Heart right ventricle (tissue), 16 donors: ENCODE data around the gene CARM1. TPM values are rescaled to one million over a fixed set of nuclear protein-coding genes. Genes with fewer than 3 reads are reported as not detected.

Experiments
- ATAC-seq, 8 donors: fragments of 200-7000 bp; cut with Tn5 transposase; one replicate each; pipeline ENCODE4 v1.9.1; 2020; ENCODE audit warnings: mild to moderate bottlenecking in 8 of 8, moderate library complexity in 8 of 8, moderate number of reproducible peaks in 1 of 8
- DNase-seq, 2 donors: peaks; one replicate each; pipeline ENCODE4 v3.0.0-alpha.2; 2020
- H3K27ac ChIP-seq, 10 donors: fragments of 200-600 bp; sonication (generic) in 2 of 10; one replicate each; pipeline versions ENCODE4 v1.5.0 to v1.8.0; 2020 to 2022; ENCODE audit warnings: mild to moderate bottlenecking in 3 of 10
- H3K27me3 ChIP-seq, 7 donors: fragments of 200-600 bp; one replicate each; pipeline ENCODE4 v1.8.0; 2021 to 2022; ENCODE audit warnings: mild to moderate bottlenecking in 2 of 7
- H3K36me3 ChIP-seq, 9 donors: fragments of 200-600 bp; sonication (generic) in 1 of 9; one replicate each; pipeline versions ENCODE4 v1.5.0 to v1.8.0; 2020 to 2022; ENCODE audit warnings: mild to moderate bottlenecking in 2 of 9
- H3K4me1 ChIP-seq, 9 donors: fragments of 200-600 bp; sonication (generic) in 1 of 9; one replicate each; pipeline versions ENCODE4 v1.5.0 to v1.8.0; 2020 to 2022; ENCODE audit warnings: mild to moderate bottlenecking in 4 of 9
- H3K4me3 ChIP-seq, 10 donors: fragments of 200-600 bp; sonication (generic) in 2 of 10; one replicate each; pipeline versions ENCODE4 v1.5.0 to v1.8.0; 2020 to 2022; ENCODE audit warnings: mild to moderate bottlenecking in 7 of 10, moderate library complexity in 2 of 10
- H3K9me3 ChIP-seq, 11 donors: fragments of 200-600 bp in 10 of 11; sonication (generic) in 2 of 11; one replicate each; pipeline versions ENCODE4 v1.5.0 to v1.8.0; 2013 to 2022; ENCODE audit warnings: mild to moderate bottlenecking in 2 of 11, control low read depth in 1 of 11, moderate library complexity in 1 of 11
- WGBS, 2 donors: extraction: QIAGEN DNeasy Blood & Tissue Kit; methylation state at CpG; one replicate each; pipeline ENCODE4 v1.1.7; 2013; ENCODE audit warnings: inconsistent platforms in 1 of 2; 5-methylcytosine and 5-hydroxymethylcytosine counted together
- intact Hi-C, 10 donors: fragments of 100-400 bp; cut with DNase I; formaldehyde crosslinking; loops; one replicate each; pipeline versions ENCODE4 v1.11.1 to v1.14.2; 2022
- polyA plus RNA-seq, 2 donors: library from polyadenylated mRNA; stranded (reverse); fragments of 200-250 nt; gene quantifications; one replicate each; pipeline ENCODE4 v1.2.3, GENCODE V29; 2013
- total RNA-seq, 10 donors: library from RNA; stranded (reverse); fragmentation: NEBNext Ultra II Directional in 3 of 10; extraction: Animal tissue kit (Norgen Biotek cat#: 25700) in 3 of 10; gene quantifications; one replicate each; pipeline versions ENCODE4 v1.2.1 to v1.2.4, GENCODE V29; 2021 to 2023
- TF ChIP-seq, protein P1 (sequence below), 9 donors: fragments of 200-600 bp; sonication (generic) in 2 of 9; IDR thresholded peaks; one replicate each; pipeline versions ENCODE4 v1.5.0 to v1.8.0; 2021 to 2022; ENCODE audit warnings: antibody characterized with exemption in 9 of 9, mild to moderate bottlenecking in 5 of 9, moderate library complexity in 1 of 9
- donor health status: Arrhythmogenic right ventricular cardiomyopathy.
- donor health status: ischemic (EF 13 %, LVEDD 7.1; RV severe dilation, severe dysfunction).
- donor health status: healthy with polysubstance abuse.
- donor health status: DM: no; HTN: yes; CAD: no.
- donor health status: DM: no; HTN: no; CAD: no.
- donor health status: ischemic (EF 25% LVEDD 6.9; RV normal size, moderate dysfunction).
- donor health status: ischemic (EF 25% LVEDD 5.7; RV mildly dilated, moderate dysfunction).
- donor health status: healthy.
- donor health status: DM: yes; HTN: yes; CAD: no.
- donor health status: Ischemic cardiomyopathy.
- donor health status: ischemic (EF 35%, LVEDD 5.7; RV mildly dilated, moderate dysfunction).
- donor health status: nonischemic (EF 11% LVEDD 7.7; RV severe dilation, severe dysfunction).
- donor health status: DM: yes; HTN: yes; CAD: no.
- donor health status: PGD.
- donor health status: ischemic (EF 29% LVEDD 5.4; RV normal size, mild dysfunction).
- donor health status: nonischemic (EF 23%, LVEDD 6.1; RV moderate dilation, normal function).

CARM1 gene
- total and polyA plus RNA-seq, 12 donors: 25.8 to 45.4 (median 27.9) TPM

DNA sequence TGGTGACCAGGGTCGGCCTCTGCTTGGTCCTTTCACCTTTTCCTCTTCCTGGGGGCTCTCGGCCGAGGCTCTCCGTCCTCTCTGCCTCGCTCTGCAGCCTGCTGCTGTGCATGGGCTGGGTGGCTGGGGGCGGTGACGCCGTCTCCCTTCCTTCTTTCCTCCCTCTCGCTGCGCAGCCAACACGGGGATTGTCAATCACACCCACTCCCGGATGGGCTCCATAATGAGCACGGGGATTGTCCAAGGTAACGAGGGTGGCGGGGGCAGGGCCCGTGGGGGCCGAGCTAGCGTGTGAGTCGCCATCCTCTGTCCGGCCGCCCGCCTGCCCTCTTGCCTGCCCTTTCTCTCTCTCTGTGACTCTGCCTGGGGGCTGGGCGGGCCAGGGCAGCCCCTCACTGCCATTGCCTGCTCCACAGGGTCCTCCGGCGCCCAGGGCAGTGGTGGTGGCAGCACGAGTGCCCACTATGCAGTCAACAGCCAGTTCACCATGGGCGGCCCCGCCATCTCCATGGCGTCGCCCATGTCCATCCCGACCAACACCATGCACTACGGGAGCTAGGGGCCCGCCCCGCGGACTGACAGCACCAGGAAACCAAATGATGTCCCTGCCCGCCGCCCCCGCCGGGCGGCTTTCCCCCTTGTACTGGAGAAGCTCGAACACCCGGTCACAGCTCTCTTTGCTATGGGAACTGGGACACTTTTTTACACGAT is 50.0 kb downstream of the CARM1 start:
- H3K4me1 ChIP-seq: no peaks in the 10 kb centered on the region
- intact Hi-C loops: loop anchor here in 1 of 10 donors (10.0 kb wide), 1 partner anchor 47 kb away; the partner anchor contains the start of gene CARM1
- ATAC-seq (peak in 3 of 8 donors; percentile 6 to 17 (median 7)), DNase-seq (no peak)
- H3K36me3 ChIP-seq: peaks cover 0 to 94% (median 14%) of the 10 kb centered on the region in 9 donors
- TF ChIP-seq, protein P1, sequence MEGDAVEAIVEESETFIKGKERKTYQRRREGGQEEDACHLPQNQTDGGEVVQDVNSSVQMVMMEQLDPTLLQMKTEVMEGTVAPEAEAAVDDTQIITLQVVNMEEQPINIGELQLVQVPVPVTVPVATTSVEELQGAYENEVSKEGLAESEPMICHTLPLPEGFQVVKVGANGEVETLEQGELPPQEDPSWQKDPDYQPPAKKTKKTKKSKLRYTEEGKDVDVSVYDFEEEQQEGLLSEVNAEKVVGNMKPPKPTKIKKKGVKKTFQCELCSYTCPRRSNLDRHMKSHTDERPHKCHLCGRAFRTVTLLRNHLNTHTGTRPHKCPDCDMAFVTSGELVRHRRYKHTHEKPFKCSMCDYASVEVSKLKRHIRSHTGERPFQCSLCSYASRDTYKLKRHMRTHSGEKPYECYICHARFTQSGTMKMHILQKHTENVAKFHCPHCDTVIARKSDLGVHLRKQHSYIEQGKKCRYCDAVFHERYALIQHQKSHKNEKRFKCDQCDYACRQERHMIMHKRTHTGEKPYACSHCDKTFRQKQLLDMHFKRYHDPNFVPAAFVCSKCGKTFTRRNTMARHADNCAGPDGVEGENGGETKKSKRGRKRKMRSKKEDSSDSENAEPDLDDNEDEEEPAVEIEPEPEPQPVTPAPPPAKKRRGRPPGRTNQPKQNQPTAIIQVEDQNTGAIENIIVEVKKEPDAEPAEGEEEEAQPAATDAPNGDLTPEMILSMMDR (IDR thresholded peaks at IDR 0.05): no peak
- no peak overlapping the region for H3K27ac ChIP-seq
- H3K27me3 ChIP-seq: no peaks in the 10 kb centered on the region
- H3K4me3 ChIP-seq: no peak overlapping the region
- no peaks in the 10 kb centered on the region for H3K9me3 ChIP-seq
- 88 to 89% methylated on average over 43 of the region's 43 CpGs for WGBS, 2 donors

DNA sequence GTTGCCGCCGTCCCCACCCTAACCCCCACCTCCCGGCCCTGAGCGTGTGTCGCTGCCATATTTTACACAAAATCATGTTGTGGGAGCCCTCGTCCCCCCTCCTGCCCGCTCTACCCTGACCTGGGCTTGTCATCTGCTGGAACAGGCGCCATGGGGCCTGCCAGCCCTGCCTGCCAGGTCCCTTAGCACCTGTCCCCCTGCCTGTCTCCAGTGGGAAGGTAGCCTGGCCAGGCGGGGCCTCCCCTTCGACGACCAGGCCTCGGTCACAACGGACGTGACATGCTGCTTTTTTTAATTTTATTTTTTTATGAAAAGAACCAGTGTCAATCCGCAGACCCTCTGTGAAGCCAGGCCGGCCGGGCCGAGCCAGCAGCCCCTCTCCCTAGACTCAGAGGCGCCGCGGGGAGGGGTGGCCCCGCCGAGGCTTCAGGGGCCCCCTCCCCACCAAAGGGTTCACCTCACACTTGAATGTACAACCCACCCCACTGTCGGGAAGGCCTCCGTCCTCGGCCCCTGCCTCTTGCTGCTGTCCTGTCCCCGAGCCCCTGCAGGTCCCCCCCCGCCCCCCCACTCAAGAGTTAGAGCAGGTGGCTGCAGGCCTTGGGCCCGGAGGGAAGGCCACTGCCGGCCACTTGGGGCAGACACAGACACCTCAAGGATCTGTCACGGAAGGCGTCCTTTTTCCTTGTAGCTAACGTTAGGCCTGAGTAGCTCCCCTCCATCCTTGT is 50.7 kb downstream of the CARM1 start:
- no peaks in the 10 kb centered on the region for H3K9me3 ChIP-seq

DNA sequence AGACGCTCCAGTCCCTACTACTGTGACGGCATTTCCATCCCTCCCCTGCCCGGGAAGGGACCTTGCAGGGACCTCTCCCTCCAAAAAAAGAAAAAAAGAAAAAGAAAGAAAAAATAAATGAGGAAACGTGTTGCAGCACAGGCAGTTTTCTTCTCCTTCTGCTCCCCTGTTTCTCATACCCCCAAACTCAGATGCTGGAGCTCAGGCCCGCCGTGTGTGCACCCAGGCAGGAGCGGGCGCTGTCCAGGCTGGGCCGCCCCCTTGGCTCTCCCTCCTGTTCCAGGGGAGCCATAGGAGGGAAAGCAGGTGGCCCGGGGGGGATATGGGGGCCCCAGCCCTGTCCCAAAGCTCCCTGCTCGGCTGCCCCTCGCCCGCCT is 51.3 kb downstream of the CARM1 start:
- ATAC-seq: no peak
- H3K36me3 ChIP-seq: peaks cover 0 to 83% (median 14%) of the 10 kb centered on the region in 9 donors
- intact Hi-C loops: loop anchor here in 1 of 10 donors (10.0 kb wide), 1 partner anchor 48 kb away; the partner anchor contains the start of gene CARM1

More for the DNA sequence above, 50.7 kb downstream of the CARM1 start:
- Histone ChIP-seq H3K4me3 (no peak overlapping the region), H3K27ac (no peak overlapping the region), H3K4me1 (peaks cover 0 to under 1% (median 0%) of the 10 kb centered on the region in 9 donors), H3K36me3 (peaks cover 0 to 87% (median 14%) of the 10 kb centered on the region in 9 donors), H3K27me3 (no peaks in the 10 kb centered on the region)
- WGBS, 2 donors: 77 to 81% methylated on average over 33 of the region's 33 CpGs
- intact Hi-C loops: loop anchor here in 1 of 10 donors (10.0 kb wide), 1 partner anchor 47 kb away; the partner anchor contains the start of gene CARM1
- ATAC-seq (peak in 2 of 8 donors; percentile 2 to 3), DNase-seq (no peak)
- TF ChIP-seq, protein P1 (IDR thresholded peaks at IDR 0.05): no peak

More for the DNA sequence above, 51.3 kb downstream of the CARM1 start:
- peaks cover 2 to 6% (median 5%) of the 10 kb centered on the region in 9 donors for H3K4me1 ChIP-seq
- H3K9me3 ChIP-seq: no peaks in the 10 kb centered on the region
- H3K4me3 ChIP-seq: no peak overlapping the region
- TF ChIP-seq, protein P1 (IDR thresholded peaks at IDR 0.05): no peak
- WGBS, 2 donors: 89 to 90% methylated on average over 13 of the region's 13 CpGs
- H3K27me3 ChIP-seq: no peaks in the 10 kb centered on the region
- H3K27ac ChIP-seq: no peak overlapping the region
- no peak for DNase-seq
